NCI-H1092 treated with DMSO at 0.1 percent for 48 hours (cell line): Measurements from ENCODE around the gene PTPRA.
"Not testable (repeated sequence)": the region's sequence is repeated elsewhere in the genome, so short reads cannot be mapped to it uniquely, and the experiment has no call there.

Experiments used
- DNase-seq: peaks from one replicate; lab custom pipeline; 2025; lab: John Stamatoyannopoulos, UW

Gene PTPRA, protein sequence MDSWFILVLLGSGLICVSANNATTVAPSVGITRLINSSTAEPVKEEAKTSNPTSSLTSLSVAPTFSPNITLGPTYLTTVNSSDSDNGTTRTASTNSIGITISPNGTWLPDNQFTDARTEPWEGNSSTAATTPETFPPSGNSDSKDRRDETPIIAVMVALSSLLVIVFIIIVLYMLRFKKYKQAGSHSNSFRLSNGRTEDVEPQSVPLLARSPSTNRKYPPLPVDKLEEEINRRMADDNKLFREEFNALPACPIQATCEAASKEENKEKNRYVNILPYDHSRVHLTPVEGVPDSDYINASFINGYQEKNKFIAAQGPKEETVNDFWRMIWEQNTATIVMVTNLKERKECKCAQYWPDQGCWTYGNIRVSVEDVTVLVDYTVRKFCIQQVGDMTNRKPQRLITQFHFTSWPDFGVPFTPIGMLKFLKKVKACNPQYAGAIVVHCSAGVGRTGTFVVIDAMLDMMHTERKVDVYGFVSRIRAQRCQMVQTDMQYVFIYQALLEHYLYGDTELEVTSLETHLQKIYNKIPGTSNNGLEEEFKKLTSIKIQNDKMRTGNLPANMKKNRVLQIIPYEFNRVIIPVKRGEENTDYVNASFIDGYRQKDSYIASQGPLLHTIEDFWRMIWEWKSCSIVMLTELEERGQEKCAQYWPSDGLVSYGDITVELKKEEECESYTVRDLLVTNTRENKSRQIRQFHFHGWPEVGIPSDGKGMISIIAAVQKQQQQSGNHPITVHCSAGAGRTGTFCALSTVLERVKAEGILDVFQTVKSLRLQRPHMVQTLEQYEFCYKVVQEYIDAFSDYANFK

DNA sequence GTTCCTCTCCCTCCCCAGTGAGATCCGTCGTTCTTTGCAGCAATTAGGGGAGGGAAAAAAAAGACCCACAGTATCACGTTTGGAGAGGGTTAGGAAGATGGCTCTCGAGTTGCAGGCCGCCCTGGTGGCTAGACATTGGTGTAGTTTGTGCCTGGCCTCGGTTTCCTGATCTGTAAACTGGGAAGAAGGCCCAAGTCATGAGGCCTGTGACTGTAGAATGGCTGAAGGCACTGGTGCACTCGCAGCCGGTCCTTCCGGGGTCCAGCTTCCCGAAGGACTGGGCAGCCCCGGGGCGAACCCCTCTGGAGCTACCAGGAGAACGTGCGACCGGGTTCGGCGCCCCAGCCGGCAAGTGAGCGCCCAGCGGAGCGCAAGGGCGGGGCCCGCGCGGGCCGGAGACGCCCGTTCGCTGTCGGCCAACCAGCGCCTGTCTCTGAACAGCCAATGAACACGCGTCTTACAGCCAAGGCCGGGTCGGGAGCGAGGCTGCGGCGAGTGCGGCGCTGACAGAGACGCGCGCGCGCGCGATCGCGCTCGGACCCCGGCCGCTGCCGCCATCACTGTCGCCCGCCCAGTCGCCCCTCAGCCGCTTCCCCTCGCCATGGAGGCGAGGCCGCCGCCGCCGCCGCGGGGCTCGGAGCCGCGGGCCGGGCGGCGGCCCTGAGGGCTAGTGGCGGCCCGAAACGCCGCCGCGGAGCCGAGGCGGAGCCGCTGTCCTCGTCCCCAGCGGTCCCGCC is at the start of gene PTPRA:
TSS of gene PTPRA (plus strand) at position 472 of the 737 bp plus-strand sequence. CDS start 90,797 bp downstream, outside the sequence.
- DNase-seq = peak; percentile 90

DNA sequence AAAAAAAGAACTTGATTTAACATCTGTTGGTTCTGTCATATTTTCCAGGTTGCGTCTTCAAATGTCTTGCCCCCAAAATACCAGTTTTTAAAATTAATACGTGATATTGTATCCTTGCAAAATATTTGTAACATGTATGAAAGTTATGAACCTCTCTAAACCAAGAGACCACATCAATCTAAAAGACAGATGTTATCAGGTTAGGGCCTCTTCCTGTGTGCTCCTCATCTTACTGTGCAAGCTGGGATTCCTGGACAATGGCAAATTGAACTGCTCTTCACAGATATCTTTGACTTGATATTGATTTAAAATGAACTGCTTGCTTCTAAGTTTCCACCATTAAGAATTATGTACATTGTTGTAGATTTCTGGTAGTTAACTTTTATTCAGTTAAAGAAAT is 47.5 kb upstream of the PTPRA start:
- no peak for DNase-seq

DNA sequence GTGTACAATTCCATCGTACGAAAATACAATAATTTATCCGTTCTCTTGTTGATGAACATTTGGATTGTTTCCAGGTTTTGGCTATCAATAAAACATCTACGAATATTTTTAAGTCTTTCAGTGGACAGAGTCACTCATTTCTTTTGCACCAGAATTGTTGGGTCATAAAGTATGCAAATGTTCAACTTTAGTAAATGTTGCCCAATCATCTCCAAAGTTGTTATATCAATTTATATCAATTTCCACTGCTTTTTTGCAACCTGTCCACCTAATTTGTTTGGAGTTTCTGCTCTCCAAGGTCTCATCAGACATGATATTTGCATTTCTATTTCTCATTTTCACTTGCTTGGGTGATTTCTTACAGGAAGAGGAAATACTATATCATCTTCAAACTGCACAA is 46.6 kb upstream of the PTPRA start:
- DNase-seq = no peak

DNA sequence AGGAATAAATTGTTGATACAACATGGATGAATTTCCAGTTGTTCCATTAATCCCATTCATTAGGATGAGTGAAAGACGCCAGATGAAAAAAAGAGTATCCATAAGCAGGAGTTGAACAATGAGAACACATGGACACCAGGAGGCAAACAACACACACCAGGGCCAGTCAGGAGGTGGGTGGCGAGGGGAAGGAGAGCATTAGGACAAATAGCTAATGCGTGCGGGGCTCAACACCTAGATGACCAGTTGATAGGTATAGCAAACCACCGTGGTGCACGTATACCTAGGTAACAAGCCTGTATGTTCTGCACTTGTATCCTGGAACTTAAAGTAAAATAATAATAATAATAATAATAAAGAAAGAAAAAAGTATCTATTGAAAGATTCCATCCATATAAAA is 43.9 kb upstream of the PTPRA start:
- no peak for DNase-seq

DNA sequence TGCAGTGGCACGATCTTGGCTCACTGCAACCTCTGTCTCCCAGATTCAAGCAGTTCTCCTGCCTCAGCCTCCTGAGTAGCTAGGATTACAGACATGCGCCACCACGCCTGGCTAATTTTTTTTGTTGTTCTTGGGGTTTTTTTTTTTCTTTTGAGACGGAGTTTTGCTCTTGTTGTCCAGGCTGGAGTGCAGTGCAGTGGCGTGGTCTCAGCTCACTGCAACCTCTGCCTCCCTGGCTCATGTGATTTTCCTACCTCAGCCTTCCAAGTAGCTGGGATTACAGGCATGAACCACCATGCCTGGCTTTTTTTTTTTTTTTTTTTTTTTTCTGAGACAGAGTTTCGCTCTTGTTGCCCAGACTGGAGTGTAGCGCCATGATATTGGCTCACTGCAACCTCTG is 42.1 kb upstream of the PTPRA start:
- not testable (repeated sequence) for DNase-seq

DNA sequence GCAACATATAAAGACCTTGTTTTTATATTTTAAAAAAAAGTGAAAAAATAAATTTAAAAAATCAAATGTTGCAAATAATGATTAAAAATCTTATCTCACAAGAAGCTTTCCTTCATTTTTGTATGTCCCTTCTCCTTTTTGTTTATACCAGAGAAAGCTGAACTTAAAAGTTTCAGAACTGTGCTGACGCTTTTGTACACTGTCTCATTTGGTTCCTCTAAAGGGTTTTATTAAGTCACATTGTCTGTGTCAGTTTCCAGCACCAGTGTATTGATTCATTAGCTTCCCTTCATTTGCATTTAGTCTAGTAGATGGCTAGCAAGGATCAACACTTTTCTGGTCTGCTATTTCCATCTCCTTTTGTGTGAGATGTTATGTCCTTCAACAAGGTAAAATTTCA is 39.5 kb upstream of the PTPRA start:
- no peak for DNase-seq

DNA sequence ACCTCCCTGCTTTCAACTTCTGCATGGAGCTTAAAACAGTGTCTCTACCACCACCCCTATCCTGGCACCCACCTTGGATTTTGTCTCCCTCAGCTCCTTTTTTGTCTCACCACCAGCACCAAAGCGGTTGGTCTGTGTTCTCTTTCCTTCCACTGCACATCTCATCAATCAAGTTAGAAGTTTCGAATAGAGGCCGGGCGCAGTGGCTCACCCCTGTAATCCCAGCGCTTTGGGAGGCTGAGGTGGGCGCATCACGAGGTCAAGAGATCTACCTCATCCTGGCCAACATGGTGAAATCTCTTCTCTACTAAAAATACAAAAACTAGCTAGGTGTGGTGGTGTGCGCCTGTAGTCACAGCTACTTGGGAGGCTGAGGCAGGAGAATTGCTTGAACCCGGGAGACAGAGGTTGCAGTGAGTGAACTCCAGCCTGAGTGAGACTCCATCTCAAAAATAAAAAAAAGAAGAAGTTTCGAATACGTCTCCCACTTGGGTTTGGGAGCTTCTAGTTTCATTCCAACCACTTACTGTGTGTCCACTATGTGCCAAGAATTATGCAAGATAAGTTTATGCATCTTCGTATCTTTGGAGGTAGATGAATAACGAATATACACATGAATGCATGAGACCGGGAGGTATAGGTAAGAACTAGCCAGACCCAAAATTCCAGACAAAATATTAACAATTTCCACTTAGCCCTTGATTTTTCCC is 38.7 kb upstream of the PTPRA start:
- DNase-seq = no peak

DNA sequence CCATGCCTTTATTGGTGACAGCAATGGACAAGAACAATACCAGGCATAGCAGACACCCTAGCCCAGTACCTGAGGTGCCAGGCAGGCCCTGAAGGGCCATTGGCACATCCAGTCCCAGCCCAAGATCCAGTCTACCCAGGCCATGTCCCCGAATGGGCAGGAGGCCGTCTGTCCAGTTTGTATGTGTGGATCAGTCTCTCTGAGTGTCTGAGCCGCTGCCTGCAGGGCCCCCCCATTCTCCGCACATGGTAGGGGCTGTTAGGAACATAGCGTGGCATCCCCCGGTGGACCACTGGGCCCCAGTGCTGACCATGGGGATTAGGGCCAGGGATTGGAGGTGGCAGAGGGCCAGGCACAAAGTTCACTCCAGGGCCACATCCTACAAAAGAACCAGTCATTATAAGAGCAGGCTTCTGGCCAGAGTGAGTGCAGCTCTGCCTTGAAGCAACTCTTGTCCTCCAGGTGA is 37.9 kb upstream of the PTPRA start:
- DNase-seq = no peak

DNA sequence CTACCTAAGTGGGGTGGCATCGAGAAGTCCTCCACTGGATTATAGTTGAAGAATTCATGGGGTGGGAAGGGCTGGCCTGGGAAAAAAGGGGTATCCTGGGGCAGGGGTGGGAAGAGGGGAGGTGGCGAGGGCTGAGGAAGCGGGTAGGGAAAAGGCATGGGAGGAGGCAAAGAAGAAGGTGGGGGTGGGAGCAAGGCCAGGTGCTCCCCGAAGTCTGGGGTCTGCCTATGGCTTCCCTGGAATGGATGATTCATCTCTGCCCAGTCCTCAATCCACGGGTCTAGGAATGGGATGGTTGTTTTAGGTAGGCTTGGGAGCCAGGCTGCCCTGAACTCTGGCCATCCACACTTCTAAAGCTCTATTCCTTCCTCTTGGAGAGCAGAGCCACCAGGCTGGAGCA is 37.2 kb upstream of the PTPRA start:
- no peak for DNase-seq

DNA sequence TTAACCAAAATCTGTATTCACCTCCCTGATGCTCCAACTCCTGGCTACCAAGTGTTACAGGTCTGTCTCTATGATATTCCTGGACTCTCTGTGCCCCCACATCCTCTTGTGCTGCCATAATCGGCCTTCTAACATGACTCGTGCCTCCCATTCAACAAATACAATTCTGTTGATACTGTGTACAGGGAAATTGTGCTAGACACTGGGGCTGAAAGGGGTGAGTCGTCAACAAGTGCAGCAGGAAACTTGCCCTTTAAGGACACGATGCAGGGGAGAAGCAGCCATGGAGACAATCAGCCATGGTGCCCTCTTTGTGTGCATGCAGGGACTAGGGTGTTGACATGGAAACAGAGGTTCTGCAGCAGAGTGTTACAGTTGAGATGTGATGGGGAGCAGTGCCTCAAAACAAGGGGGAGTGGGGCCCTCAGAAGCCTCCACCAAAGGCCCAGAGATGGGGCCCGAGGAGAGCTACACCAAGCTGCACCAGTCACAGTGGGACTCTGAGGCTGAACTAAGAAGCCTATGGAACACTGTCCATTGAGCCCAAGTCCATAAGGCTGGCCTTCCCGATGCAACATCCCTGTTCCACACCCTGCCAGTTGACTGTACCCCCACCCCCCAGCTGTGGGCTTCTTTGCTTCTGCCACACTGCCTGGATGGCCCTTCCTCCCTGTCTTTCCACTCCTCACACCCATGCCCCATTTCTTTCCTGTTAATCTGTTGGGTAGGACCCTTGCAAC is 35.9 kb upstream of the PTPRA start:
- DNase-seq = no peak

DNA sequence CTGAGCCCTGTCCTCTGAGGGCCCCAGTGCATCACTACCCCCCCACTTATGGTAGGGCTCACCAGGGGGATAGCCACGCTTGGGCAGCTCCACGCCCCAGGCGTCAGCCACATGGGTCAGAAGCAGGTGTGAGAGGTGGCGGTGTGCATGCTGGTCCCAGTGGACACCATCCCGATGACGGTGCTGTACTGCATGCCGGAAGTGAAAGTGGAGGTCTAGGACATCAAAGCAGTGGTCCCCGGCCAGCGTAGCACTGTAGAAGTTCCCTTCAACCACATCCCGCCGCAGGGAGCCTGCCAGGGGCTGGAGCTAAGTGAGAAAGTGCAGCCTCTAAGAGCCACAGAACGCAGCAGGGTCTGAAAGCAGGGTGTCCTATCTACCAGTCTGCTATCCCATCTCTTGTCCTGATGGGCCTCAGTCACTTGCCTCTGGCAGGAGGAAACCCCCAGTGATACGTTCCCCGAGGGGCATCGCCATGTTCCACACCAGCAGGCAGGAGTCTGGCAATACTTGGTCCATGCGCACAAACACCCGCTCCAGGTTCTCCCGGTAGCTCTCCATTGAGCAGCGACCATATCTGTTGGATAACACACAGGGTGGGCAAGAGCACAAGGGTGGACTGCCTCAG is 35.0 kb upstream of the PTPRA start:
- no peak for DNase-seq

DNA sequence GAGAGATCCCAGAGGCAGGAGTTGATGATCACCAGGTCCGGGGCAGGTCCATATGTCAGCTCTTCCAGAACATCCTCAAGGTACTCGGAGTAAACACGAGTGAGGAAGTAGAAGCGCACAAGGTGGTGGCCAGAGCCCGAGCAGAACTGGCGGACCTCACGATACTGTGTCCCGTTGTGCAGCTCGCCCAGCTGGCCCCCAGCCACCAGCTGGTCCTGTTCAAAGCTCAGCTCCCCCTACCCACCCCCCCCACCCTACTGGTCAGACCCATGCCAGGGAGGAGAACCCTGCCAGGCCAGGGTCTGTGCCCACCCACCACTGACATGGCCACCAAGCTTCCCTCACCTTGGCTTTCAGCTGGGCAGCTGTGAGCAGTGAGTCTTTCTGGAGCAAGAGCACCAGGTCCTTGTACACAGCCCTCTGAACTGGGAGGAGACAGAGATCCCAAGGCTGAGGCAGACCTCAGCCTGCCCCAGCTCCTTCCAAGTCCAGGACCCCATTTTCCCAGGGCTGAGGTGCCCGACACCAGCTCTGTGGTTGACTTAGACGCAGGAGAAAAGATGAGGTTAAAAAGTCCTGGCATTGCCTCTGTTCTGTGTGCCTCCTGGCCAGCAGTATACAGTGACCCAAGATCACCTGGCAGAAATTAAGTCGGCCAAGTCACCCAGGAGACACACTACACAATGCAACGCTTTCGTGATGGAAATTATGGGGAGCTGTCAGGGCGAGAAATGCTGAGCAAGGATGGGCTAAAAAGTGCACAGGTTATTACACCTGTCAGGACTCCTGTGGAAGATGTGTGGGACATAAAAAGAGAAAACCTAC is 34.2 kb upstream of the PTPRA start:
- no peak for DNase-seq

DNA sequence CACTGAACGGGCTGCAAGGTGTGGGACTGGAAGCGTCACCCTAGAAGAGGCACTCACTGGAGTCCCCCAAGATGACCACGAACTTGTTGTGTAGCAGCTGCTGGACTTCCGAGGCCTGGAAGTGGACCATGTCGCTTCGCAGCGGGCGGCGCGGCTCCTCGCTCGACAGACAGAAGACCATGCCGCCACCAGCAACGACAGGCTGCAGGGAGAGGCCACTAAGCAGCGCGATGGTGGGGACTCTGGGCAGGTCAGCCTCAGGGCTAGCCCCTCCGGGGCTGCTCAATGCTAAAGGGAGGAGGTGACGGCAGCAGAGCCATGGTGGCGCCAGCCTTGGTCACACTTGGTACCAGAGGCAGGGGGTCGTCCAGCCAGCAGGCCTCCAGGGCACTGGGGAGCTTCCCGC is 33.5 kb upstream of the PTPRA start:
- DNase-seq = no peak

DNA sequence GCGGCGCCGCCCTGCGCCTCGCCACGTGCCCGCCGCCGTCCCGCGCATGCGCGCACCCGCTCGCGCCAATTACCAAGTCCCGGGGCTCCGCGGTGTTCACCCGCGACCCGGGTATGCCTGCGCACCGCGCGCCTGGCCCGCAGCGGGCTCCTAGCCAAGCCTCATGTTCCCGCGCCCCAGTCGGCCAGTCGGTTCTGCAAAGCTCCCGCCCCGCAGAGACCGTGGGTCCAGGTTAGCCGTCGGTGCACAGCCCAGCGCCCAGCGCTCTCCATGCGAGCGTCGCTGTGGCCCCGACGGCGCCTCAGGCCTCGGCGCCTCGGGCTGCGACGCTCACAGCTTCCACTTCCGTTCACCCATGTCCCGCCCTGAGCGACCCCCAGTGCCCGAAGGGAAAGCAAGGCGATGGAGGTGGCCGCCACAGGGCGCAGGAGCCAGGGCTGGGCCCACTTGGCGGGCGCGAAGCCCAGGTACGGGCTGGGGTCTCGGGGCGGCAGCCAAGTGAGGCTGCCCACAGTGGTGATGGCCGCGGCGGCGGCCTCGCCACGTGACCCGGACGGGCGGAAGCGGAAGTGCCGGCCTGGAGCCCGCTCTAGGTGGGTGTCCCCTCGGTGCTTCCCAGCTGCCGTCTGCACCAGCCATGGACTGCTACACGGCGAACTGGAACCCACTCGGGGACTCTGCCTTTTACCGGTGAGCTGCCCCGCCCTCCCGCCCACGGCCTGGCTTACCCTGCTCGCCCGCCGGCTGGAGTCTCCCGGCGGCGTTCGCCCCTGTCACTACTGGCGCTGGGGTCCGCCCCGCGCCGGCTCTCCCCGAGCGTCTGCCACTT is 32.9 kb upstream of the PTPRA start, which contains the start of the genes PCED1A and VPS16:
TSS of gene PCED1A (minus strand) at position 518 of the 829 bp plus-strand sequence. CDS start 743 bp downstream, outside the sequence.
TSS of gene VPS16 (plus strand) at position 608 of the 829 bp plus-strand sequence. CDS start at position 638, 30 bp downstream.
- peak; percentile 86 for DNase-seq

DNA sequence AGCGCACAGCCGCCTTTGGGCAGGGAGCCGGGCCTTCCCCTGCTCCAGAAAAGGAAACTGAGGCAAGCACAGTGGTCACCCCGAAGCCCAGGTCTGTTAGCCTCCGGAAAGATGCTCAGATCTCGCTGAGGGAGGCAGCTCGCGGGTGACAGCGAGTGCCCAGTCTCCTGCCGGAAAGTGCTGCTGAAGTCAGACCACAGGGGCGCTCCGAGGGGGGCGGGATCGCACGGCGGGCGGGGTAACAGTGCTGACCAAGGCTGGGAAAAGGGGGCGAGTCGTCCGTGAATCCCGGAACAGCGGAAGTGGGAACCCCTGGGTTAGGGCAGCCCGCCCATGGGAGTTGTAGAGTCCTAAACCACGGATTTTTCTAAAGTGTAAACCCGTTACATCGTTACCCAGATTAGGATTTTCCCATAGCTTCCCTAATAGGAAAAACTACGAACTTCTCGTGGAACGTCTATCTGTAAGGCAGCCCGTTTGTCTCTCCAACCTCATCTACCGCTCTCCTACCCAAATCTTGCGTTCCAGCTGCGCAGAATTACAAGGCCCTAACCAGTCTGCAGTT is 32.2 kb upstream of the PTPRA start:
- peak; percentile 16 for DNase-seq

DNA sequence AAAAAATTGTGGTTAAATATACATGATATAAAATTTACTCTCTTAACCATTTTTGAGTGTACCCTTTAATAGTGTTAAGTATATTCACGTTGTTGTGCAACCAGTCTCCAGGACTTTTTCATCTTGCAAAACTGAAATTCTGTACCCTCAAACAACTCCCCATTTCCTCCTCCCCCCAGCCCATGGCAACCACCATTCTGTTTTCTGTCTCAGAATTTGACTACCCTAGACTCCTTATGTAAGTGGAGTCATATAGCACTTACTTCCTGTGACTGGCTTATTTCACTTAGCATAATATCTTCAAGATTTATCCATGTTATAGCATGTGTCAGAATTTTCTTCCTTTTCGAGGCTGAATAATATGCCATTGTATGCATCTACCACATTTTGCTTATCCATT is 27.7 kb upstream of the PTPRA start:
- DNase-seq = no peak

DNA sequence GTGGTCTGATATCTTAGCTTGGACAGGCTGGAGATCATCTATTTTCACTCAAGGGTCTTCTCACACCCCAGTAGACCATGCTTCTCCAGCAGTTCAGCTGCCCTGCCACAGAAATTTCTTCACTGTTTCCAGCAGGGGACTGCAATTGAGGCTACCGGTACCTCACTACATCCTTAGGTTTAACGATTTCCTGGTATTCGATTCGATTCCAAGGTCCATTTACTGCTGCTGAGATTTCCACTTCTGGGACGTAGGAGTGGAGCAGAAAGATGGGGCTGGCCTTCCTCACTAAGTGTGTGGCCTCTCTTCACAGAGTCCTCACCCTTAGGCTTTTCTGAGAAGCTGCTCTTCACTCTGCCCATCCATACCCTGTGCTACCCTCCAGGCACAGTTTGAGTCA is 26.6 kb upstream of the PTPRA start:
- DNase-seq = no peak

DNA sequence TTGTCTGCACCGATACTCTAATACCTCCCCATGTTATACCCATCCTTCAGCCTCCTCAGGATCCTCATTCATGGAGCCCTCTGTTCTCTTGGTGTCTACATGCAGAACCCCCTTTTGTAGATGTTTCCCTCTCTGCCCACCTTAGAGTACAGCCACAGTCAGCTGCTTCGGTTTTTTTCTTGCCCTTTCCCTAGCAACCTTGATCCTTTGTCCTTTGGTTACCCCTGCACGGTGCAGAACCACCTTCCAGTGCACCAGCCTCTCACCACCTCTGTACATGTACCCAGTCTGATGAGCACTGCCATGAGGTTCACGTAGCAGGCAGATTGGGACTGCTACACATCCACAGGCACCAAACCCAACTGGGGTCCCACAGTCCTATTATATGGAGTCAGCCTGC is 25.5 kb upstream of the PTPRA start:
- DNase-seq = no peak
